ENCODE results near the gene ABRACL.
"Not testable (repeated sequence)": the region's sequence is repeated elsewhere in the genome, so short reads cannot be mapped to it uniquely, and the experiment has no call there.

The ABRACL gene

GRCh38 chr6:139013185-139013800 lies 15.3 kb upstream of the ABRACL start:
- no peak for DNase-seq

- no peak for DNase-seq
Measured at GRCh38 chr6:139014945-139015344, 13.6 kb upstream of the ABRACL start.

DNA sequence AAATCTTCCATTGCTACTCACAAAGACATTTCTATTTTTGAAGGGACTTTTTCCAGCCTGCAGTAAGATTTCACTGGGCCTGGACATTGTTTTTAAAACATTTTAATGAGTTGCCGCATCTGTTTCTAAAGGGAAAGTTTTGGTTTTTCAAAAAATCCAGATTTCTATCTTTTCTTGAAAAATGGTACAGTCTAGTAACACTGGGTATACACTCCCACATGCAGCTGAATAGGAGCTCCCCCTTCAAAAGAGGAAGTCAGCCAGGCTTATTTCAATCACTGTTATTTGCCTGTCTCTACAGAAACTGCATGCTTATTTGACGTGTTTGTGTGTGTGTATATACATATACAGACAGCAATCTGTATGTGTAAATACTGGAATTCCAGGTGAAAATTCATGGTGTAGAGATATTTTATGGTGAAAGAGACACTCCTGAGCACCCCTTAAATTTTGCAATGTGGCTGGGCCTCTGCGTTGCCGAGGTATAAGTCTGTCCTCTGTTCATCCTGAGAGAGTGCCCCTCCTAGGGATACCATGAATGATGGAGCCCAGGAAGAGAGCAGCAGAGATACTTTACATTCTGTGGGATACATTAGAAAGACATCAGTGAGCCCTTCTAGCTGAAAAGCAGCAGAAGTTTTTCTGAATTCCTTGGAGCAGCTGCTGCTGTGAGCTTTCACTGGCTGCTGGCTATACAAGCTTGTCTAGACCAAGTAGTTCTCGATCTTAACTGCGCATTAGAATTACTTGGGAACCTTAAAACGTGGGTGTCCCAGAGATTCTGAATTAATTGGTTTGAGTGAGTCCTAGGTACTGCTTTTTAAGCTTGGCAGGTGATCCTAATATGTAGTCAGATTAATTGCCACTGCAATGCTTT lies 12.0 kb upstream of the ABRACL start:
- DNase-seq: no peak

GRCh38 chr6:139017227-139017626 lies 11.3 kb upstream of the ABRACL start:
- DNase-seq: no peak

GRCh38 chr6:139019722-139020121 lies 8.8 kb upstream of the ABRACL start:
- no peak for DNase-seq

DNA sequence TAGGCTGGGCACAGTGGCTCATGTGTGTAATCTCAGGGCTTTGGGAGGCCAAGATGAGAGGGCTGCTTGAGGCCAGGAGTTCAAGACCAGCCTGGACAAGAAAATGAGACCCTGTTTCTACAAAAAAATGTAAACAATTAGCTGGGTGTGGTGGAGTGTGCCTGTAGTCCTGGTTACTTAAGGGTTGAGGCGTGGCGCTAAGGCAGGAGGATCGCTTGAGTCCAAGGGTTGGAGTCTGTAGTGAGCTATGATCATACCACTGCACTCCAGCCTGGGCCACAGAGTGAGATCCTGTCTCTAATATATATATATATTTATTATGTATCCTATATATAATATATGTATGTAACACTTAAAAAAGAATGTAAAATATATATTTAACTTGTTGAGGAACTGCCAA lies 7.9 kb upstream of the ABRACL start:
- no peak for DNase-seq

- not testable (repeated sequence) for DNase-seq
Measured at GRCh38 chr6:139025416-139025815, 3.1 kb upstream of the ABRACL start.

DNA sequence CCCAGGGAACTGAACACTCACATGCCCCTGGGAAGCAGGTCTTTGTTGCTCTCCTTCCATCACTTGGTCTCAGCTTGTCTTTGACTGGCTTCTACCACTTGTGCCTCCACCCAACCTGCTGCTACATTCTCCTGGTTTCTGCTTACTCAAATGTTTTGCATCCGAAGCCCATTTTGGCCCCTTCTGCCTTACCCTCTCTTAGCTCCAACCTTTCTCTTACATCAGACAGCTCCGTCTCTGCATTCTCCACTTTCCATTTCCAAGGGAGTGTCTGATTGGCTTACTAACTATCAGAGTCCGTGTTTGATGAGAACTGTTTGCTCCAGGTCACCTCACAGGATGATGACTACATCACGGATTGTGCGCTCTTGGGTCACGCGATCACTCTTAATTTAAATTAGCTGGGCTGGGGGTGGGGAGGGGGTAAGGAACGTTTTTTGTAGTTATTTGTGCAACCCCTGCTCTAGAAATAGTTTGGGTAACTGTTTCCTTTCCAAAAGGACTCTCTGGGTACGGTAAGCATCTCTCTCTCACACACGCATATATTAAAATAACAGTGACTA lies 844 bp upstream of the ABRACL start:
- DNase-seq: no peak

DNA sequence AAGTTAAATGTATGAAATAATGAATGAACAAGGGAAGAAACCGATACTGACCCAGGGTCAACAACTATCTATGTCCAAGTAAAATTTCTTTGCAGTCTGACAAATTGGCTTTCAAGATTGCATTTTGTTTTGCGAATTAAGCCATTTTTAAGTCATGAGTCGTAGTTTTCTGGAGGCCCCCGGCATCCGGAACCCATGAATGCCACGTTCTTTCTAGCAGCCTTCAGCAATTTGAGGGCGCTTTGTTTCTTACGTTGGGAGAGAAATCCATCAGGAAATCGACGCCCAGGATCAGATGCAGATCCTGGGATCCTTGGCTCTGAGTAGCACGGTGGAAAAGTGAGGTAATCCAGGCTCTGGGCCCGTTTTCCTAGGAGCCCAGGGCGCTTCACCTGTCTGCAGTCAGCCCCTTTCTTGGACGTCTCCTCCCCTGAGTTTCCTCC lies 309 bp upstream of the ABRACL start:
- DNase-seq: no peak

DNA sequence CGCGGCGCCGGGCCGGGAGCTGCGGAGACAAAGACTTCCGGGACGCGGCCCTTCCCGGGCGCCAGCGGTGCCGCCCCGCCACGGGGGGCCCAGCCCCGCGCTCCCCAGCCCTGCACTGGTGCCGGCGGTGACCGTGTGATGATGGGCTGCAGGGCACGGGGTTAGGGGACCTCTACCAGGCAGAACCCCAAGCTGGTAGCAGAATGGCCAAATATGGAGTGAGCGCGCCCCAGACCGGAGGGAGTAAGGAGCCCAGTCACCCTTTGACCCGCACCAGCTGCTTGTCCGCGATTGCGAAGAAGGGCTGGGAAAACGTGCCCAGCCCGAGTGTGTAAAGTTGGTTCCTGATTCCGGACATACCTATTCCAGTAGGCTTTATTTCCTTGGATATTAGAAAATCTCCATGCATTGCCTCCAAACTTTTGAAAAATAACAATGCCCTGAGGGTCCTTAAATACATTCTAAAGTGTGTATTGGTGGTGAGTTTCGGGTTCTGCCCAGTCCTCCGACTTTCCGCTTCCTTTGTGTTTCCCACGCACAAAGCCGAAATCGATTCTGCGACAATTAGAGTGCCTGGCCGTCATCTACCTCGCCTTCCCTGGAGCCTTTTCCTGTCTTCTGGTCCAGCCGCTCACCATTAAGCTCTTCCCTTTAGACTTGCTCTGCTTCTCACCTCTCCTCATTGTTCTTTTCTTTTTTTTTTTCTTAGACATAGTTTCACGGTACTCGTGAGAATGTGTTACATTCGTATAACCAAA lies 1.1 kb downstream of the ABRACL start:
- DNase-seq: no peak

DNA sequence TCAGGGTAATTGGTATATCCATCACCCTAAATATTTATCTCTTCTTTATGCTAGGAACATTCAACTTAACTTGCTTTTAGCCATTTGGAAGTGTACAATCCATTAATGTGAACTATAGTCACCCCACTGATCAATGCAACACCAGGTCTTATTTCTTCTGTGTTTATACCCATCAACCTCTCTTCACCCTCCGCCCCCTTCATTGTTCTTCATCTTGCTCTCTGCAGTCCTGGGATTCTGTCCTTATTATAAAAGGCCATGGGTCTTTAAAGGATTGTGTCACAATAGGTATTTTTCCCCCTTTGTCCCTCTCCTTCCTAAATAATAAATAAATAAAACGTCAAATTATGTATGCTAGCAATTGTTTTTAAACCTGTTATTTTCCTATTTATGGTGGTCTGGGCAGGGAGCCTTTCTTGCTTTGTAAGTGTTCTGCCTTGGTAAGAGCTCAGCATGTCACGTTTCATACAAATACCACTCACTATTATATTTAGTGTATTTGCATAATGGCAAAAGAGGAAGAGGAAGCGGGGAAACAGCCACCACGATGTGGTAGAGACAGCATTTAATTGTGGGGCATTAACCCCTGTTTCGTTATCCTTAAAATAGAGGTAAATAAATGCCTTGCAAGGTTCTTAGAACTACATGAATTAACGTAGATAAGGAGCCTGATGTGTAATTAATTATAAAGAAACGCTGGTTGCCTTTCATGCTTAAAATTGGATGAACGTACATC lies 1.9 kb downstream of the ABRACL start:
- DNase-seq: no peak

- DNase-seq: no peak
Measured at GRCh38 chr6:139037490-139037889, 8.9 kb downstream of the ABRACL start.

GRCh38 chr6:139044250-139044649 lies 15.7 kb downstream of the ABRACL start:
- DNase-seq: no peak

GRCh38 chr6:139047677-139048076 lies 19.1 kb downstream of the ABRACL start:
- no peak for DNase-seq

DNA sequence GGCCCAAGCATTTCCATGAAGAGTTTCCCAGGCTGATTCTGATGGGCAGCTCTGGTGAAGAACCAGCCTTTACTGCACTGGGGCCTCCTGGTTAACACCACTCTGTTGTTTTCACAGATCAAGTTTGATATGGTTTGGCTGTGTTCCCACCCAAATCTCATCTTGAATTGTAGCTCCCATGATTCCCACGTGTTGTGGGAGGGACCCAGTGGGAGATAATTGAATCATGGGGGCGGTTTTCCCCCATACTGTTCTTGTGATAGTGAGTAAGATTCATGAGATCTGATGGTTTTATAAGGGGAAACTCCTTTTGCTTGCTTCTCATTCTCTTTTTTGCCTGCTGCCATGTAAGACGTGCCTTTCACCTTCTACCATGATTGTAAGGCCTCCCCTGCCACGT lies 20.4 kb downstream of the ABRACL start:
- not testable (repeated sequence) for DNase-seq

DNA sequence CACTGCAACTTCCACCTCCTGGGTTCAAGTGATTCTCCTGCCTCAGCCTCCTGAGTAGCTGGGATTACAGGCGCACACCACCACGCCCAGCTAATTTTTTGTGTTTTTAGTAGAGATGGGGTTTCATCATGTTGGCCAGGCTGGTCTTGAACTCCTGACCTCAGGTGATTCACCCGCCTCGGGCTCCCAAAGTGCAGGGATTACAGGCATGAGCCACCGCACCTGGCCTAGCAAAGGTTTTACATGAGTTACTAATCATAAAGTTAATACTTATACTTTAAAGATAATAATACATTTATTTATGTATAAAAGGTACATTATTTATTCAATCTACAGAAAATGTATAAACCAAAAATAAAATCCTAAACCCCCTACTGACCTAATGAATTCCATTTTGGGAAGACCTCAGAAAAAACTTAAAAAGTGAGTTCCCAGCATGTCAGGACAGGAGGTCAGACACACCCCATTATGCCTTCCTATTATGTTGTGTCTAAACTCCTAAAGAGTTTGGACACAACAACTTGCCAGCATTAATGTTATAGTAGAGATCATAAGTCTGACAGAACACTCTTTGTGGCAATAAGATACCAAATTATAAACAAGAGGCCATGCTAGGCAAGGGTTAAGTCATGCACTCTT lies 21.7 kb downstream of the ABRACL start:
- not testable (repeated sequence) for DNase-seq

GRCh38 chr6:139050770-139051313 lies 22.3 kb downstream of the ABRACL start:
- DNase-seq: no peak

DNA sequence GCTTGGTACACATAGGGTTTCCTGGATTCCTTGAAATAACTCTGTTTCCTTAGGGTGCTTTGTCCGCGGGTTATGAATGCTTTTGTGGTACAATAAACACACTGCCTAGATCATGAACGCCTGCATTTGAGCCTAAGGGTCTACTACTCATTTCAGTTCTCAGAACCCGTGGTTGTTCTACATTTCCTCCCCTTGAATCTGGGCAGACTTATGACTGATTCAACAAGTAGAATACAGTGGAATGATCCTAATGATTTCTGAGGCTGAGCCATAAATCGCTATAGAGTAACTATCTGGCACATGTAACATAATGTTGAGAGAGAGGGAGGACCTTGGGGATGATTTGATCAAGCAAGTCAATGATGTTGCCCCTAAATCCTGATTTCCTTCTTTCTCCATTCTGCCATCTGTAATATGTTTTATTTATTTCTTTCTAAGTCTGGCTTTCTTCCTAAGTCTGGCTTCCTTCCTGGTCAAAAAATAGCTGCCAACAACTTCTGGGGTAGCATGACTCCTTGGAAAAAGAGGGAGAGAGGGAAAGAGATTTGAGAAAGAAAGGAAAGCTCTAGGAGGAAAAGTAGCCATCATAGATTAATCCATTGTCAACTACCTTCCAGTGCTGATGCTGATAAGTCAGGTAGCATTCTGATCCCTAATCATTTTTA lies 23.0 kb downstream of the ABRACL start:
- no peak for DNase-seq

GRCh38 chr6:139053382-139053781 lies 24.8 kb downstream of the ABRACL start:
- no peak for DNase-seq

DNA sequence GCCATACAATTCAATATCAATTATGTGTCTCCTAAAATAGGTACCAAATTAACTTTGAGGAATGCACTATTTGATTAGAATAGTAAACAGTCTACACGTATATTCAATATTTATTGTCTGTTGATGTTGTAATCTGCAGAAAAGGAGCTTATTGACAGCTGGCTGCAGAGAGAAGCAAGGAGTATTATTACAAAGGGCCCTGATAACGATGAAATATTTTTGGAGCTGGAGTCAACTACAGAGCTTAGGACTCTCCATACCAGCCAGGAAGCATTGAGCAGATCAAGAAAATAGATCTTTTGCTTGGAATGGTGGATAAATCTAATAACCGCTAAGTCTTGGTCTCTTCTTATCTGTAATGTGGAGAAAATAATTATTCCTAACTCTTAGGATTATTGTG lies 25.5 kb downstream of the ABRACL start:
- no peak for DNase-seq

- DNase-seq: no peak
Measured at GRCh38 chr6:139055709-139056108, 27.2 kb downstream of the ABRACL start.

Data from cortex of kidney (tissue), 1 donor.